ENCODE results near the gene SMC4.

DNA sequence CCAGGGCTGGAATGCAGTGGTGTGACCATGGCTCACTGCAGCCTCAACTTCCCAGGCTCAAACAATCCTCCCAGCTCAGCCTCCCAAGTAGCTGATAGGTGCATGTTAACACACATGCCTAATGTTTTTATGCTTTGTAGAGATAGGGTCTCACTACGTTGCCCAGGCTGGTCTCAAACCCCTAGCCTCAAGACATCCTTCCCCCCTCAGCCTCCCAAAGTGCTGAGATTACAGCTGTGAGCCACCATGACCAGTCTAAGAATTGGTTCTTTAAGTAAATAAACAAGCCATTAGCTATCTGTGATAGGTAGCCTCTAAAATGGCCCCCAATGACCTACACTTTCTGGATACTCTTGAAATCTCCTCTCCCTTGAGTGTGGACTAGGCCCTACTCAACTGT, 46.4 kb downstream of the SMC4 start:
- TF ChIP-seq, protein P1, sequence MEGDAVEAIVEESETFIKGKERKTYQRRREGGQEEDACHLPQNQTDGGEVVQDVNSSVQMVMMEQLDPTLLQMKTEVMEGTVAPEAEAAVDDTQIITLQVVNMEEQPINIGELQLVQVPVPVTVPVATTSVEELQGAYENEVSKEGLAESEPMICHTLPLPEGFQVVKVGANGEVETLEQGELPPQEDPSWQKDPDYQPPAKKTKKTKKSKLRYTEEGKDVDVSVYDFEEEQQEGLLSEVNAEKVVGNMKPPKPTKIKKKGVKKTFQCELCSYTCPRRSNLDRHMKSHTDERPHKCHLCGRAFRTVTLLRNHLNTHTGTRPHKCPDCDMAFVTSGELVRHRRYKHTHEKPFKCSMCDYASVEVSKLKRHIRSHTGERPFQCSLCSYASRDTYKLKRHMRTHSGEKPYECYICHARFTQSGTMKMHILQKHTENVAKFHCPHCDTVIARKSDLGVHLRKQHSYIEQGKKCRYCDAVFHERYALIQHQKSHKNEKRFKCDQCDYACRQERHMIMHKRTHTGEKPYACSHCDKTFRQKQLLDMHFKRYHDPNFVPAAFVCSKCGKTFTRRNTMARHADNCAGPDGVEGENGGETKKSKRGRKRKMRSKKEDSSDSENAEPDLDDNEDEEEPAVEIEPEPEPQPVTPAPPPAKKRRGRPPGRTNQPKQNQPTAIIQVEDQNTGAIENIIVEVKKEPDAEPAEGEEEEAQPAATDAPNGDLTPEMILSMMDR (conservative IDR thresholded peaks at IDR 0.05) = no peak
- TF ChIP-seq ZFX (IDR thresholded peaks at IDR 0.05) = no peak

Measured in C4-2B (cell line).